ENCODE results near the gene ITSN1. TPM values are rescaled to one million over a fixed set of nuclear protein-coding genes. Genes with fewer than 3 reads are reported as not detected.

The ITSN1 gene
- total RNA-seq, 4 donors from 2014 or later: 33.0 to 50.5 (median 45.9) TPM

GRCh38 chr21:33839167-33839716 lies 196.9 kb downstream of the ITSN1 start:
- peaks cover 0 to 20% (median 0%) of the 10 kb centered on the region in 3 donors for H3K4me1 ChIP-seq
- H3K27me3 ChIP-seq: no peaks in the 10 kb centered on the region
- H3K4me3 ChIP-seq: no peak overlapping the region
- H3K27ac ChIP-seq: no peak overlapping the region
- no peak for TF ChIP-seq CTCF (IDR thresholded peaks at IDR 0.05)
- TF ChIP-seq EP300 (IDR thresholded peaks at IDR 0.05): no peak
- no peak for TF ChIP-seq POLR2AphosphoS5 (IDR thresholded peaks at IDR 0.05)
- no peak for TF ChIP-seq POLR2A (IDR thresholded peaks at IDR 0.05)
- H3K9me3 ChIP-seq: no peaks in the 10 kb centered on the region
- H3K36me3 ChIP-seq: peaks cover 0 to 57% of the 10 kb centered on the region in 2 donors
- no peak for ATAC-seq
- WGBS, 2 donors (ENCODE audit: low coverage in 1 of 2): 93 to 100% methylated on average over 2 to 5 of the region's 5 CpGs

GRCh38 chr21:33839806-33840205 lies 197.5 kb downstream of the ITSN1 start:
- Histone ChIP-seq H3K4me3 (no peak overlapping the region), H3K4me1 (peaks cover 0 to 25% (median 0%) of the 10 kb centered on the region in 3 donors), H3K27me3 (no peaks in the 10 kb centered on the region), H3K9me3 (no peaks in the 10 kb centered on the region), H3K36me3 (peaks cover 0 to 51% of the 10 kb centered on the region in 2 donors), H3K27ac (no peak overlapping the region)
- 65 to 89% methylated on average over 2 to 4 of the region's 5 CpGs for WGBS, 2 donors (ENCODE audit: low coverage in 1 of 2)
- TF ChIP-seq EP300 (IDR thresholded peaks at IDR 0.05) (no peak), POLR2AphosphoS5 (IDR thresholded peaks at IDR 0.05) (no peak), CTCF (IDR thresholded peaks at IDR 0.05) (no peak), POLR2A (IDR thresholded peaks at IDR 0.05) (no peak)
- no peak for ATAC-seq

- H3K4me3 ChIP-seq: no peak overlapping the region
- WGBS, 2 donors (ENCODE audit: low coverage in 1 of 2): 93 to 97% methylated on average over 4 to 5 of the region's 5 CpGs
- peaks cover 0 to 42% of the 10 kb centered on the region in 2 donors for H3K36me3 ChIP-seq
- H3K9me3 ChIP-seq: no peaks in the 10 kb centered on the region
- no peak overlapping the region for H3K27ac ChIP-seq
- peaks cover 0 to 25% (median 0%) of the 10 kb centered on the region in 3 donors for H3K4me1 ChIP-seq
- no peak for TF ChIP-seq POLR2A (IDR thresholded peaks at IDR 0.05)
- TF ChIP-seq CTCF (IDR thresholded peaks at IDR 0.05): no peak
- TF ChIP-seq EP300 (IDR thresholded peaks at IDR 0.05): no peak
- TF ChIP-seq POLR2AphosphoS5 (IDR thresholded peaks at IDR 0.05): no peak
- no peak for ATAC-seq
- no peaks in the 10 kb centered on the region for H3K27me3 ChIP-seq
These were observed 198.5 kb downstream of the ITSN1 start for GRCh38 chr21:33840771-33841170.

GRCh38 chr21:33841561-33841960 lies 199.3 kb downstream of the ITSN1 start:
- no peak for TF ChIP-seq EP300 (IDR thresholded peaks at IDR 0.05)
- Histone ChIP-seq H3K4me3 (no peak overlapping the region), H3K9me3 (no peaks in the 10 kb centered on the region), H3K27ac (no peak overlapping the region), H3K4me1 (peaks cover 0 to 25% (median 0%) of the 10 kb centered on the region in 3 donors), H3K36me3 (peaks cover 0 to 34% of the 10 kb centered on the region in 2 donors), H3K27me3 (no peaks in the 10 kb centered on the region)
- no peak for ATAC-seq
- 93% methylated on average over 5 to 7 of the region's 7 CpGs for WGBS, 2 donors (ENCODE audit: low coverage in 1 of 2)

GRCh38 chr21:33843216-33843615 lies 200.9 kb downstream of the ITSN1 start:
- Histone ChIP-seq H3K27me3 (no peaks in the 10 kb centered on the region), H3K27ac (peak overlapping the region in 2 of 4 donors; percentile 35 to 42), H3K4me1 (peaks cover 0 to 25% (median 0%) of the 10 kb centered on the region in 3 donors), H3K36me3 (peaks cover 0 to 17% of the 10 kb centered on the region in 2 donors), H3K4me3 (no peak overlapping the region), H3K9me3 (no peaks in the 10 kb centered on the region)
- 86 to 91% methylated on average over 4 of the region's 6 CpGs for WGBS, 2 donors (ENCODE audit: low coverage in 1 of 2)
- ATAC-seq: peak; percentile 56
- TF ChIP-seq EP300 (IDR thresholded peaks at IDR 0.05): no peak
- TF ChIP-seq CTCF (IDR thresholded peaks at IDR 0.05): no peak
- no peak for TF ChIP-seq POLR2A (IDR thresholded peaks at IDR 0.05)
- no peak for TF ChIP-seq POLR2AphosphoS5 (IDR thresholded peaks at IDR 0.05)
